Measurements from ENCODE around the gene WDR48.

WDR48 gene

GRCh38 chr3:39099738-39100499 lies 48.1 kb downstream of the WDR48 start:
- no peak for DNase-seq (ENCODE audit: low read depth)
- no peak overlapping the region for H3K4me3 ChIP-seq (ENCODE audit: control insufficient read depth, low read depth, low read length)
- TF ChIP-seq, protein P1, sequence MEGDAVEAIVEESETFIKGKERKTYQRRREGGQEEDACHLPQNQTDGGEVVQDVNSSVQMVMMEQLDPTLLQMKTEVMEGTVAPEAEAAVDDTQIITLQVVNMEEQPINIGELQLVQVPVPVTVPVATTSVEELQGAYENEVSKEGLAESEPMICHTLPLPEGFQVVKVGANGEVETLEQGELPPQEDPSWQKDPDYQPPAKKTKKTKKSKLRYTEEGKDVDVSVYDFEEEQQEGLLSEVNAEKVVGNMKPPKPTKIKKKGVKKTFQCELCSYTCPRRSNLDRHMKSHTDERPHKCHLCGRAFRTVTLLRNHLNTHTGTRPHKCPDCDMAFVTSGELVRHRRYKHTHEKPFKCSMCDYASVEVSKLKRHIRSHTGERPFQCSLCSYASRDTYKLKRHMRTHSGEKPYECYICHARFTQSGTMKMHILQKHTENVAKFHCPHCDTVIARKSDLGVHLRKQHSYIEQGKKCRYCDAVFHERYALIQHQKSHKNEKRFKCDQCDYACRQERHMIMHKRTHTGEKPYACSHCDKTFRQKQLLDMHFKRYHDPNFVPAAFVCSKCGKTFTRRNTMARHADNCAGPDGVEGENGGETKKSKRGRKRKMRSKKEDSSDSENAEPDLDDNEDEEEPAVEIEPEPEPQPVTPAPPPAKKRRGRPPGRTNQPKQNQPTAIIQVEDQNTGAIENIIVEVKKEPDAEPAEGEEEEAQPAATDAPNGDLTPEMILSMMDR (IDR thresholded peaks at IDR 0.05; ENCODE audit: control insufficient read depth, insufficient read depth, low read depth, low read length, missing control alignments) = no peak

DNA sequence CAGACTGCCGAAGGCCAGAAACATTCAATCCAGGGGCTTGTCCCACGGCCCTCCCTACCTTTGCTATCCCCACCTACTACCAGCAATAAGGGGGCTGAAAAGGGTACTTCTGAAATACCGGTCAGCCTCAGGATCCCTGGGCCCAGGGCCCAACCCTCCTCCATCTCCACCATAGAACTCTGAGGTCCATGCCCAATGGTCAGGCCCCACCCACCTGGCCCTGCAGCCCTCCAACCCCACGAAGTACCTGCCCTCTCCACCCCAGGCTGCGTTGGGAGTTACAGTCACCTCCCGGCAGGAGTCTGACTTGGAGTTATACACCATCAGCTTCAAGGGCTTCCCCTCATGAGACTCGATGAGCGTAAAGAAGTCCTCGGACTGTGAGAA lies 48.7 kb downstream of the WDR48 start:
- DNase-seq (ENCODE audit: low read depth) = no peak
- H3K4me3 ChIP-seq (ENCODE audit: control insufficient read depth, low read depth, low read length) = no peak overlapping the region
- TF ChIP-seq, protein P1 (IDR thresholded peaks at IDR 0.05; ENCODE audit: control insufficient read depth, insufficient read depth, low read depth, low read length, missing control alignments) = no peak

- no peak overlapping the region for H3K4me3 ChIP-seq (ENCODE audit: control insufficient read depth, low read depth, low read length)
- DNase-seq (ENCODE audit: low read depth) = no peak
- TF ChIP-seq, protein P1 (IDR thresholded peaks at IDR 0.05; ENCODE audit: control insufficient read depth, insufficient read depth, low read depth, low read length, missing control alignments) = peak; percentile 76
These were observed 49.3 kb downstream of the WDR48 start for GRCh38 chr3:39101022-39101689.

DNA sequence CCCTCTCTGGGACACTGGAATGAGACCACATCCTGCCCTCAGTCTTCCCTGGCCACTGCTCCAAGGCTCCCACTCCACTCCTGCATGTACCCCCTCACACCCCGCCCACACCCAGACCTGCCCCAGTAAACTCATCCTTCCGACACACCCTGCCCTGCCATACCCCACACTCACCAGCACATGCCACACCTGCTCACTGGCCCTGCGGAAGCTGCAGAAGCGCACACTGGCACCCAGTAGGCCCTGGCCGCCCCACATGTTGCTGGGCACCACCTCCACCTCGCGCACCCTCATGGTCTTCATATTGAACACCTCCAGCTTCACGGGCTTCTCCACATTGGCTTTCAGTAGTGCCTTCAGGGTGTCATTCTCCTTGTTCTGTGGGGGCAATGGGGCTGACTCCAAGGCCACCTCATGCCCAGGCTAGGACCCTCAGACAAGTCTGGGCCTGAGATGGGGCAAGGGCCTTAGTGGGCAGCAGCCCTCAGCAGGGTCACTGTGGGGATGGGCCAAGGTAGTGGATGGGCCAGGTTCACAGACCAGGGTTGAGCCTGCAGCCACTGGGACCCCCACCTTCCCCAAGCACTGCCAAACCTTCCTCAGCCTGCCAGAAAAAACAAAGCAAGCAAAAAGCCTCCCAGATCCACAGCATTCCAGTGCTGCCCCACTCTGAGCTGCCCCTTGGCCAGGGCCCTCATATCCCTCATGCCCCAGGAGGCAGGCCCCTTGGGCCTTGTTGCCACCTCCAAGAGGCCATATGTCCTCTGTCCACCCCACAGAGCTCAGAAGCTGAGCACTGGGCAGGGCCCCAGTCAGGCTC lies 50.9 kb downstream of the WDR48 start:
- no peak overlapping the region for H3K4me3 ChIP-seq (ENCODE audit: control insufficient read depth, low read depth, low read length)
- no peak for DNase-seq (ENCODE audit: low read depth)
- TF ChIP-seq, protein P1 (IDR thresholded peaks at IDR 0.05; ENCODE audit: control insufficient read depth, insufficient read depth, low read depth, low read length, missing control alignments) = no peak

GRCh38 chr3:39103324-39103693 lies 51.5 kb downstream of the WDR48 start:
- no peak for DNase-seq (ENCODE audit: low read depth)
- H3K4me3 ChIP-seq (ENCODE audit: control insufficient read depth, low read depth, low read length) = no peak overlapping the region
- TF ChIP-seq, protein P1 (IDR thresholded peaks at IDR 0.05; ENCODE audit: control insufficient read depth, insufficient read depth, low read depth, low read length, missing control alignments) = peak; percentile 26

DNA sequence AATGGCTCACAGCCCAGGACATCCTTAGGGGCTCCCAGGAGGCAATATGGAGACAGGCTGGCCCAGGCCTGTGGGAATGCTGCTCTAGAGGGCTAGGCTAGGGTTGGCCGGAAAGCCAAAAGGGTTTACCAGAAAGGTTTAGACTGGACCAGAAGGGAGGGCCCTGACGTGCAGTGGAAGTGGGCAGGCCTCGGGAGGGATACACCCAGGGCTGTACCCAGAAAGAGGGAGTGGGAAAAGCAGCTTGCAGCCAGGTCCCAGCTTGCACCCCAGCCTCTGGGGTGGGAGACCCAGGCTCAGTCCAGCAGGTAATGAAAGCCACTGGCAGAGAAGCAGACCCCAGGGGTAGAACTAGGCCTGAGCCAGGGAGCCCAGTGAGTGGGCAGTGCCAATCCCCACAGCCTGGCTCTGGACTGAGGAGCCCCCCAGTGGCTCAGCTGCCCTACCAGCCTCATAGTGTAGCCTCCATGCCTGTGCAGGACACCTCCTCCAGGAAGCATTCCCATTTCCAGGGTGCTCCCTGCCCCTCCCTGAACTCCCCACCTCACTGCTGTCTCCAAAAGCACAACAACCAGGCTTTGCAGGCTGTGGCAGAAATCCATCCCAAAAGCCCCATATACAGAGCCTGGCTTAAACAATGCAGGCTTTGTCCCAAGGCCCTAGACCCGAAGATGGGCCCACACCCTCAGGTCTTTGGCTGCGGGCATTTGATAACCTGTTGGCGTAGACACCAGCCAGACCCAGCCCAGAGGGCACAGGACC lies 52.2 kb downstream of the WDR48 start:
- no peak overlapping the region for H3K4me3 ChIP-seq (ENCODE audit: control insufficient read depth, low read depth, low read length)
- no peak for DNase-seq (ENCODE audit: low read depth)
- TF ChIP-seq, protein P1 (IDR thresholded peaks at IDR 0.05; ENCODE audit: control insufficient read depth, insufficient read depth, low read depth, low read length, missing control alignments) = no peak
